Measurements from ENCODE around the gene MMP27.

Gene MMP27

DNA sequence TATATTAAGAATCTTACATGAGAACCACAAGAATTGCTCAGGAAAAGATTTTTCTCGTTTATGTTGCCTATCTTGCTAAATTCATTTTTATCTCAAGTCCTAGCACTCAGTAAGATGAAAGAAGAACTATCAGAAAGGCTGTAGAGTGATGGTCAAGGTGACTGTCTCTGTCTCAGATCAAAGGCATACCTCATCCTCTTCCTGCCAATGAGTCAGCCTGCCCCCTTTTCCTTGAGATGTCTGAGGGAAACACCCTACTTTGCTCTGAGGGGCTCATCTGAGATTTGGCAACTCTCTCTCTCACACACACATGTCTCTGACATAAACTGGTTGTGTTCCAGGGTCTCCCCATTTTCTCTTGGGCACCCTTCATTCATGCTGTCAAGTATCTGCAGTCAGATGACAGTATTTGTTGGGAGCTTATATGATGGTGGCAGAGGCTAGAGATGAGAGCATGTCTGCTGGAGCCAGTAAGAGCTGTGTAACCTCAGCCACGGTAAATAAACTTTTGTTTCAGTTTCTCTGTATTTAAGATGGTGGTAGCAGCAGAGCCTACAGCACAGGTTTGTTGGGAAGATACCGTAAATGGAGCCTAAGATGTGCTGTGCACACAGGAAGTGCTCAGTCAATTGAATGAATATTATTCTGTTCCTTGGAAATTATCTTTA is 1.6 kb downstream of the MMP27 start:
- no peak for DNase-seq (ENCODE audit: low read depth)

DNA sequence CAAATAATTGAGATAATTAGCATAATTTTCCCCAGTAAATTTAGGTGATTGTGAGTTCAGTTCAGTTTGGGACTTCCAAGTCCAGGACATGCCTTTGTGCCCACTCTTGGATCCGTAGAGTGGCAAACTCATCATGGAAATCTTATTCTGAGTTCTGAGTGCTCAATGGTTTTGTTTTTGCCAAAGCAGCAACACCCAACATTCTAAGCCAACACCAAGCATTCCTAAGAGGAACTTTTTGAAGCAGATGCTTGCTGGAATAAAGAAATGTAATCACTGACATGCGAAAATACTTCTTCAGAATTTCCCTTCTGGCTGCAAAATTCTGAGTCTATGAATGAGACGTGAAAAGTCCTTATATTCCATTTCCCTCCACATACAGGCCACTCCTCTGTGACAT is 10.4 kb downstream of the MMP27 start:
- DNase-seq (ENCODE audit: low read depth), result no peak

GRCh38 chr11:102685754-102686153 is 19.8 kb downstream of the MMP27 start:
- DNase-seq (ENCODE audit: low read depth), result no peak

DNA sequence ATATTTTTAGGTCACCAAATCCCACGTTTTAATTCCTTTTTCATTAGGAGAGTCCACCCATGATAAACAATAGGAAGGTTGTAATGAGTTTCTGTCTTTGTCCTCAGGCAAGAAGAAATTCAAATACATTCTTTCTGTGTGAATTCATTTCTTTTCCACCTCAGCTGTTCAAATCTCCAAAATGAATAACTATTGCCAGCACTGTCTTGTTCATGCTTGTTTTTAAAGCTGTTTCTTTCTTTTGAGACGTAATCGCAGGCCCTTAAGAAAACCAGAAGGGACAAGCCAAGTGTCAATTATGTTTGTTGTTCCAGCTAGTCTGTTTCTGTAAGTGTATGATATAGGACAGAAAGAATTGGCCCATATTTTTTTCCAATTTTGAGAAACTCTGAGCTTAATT is 20.2 kb downstream of the MMP27 start:
- no peak for DNase-seq (ENCODE audit: low read depth)

DNA sequence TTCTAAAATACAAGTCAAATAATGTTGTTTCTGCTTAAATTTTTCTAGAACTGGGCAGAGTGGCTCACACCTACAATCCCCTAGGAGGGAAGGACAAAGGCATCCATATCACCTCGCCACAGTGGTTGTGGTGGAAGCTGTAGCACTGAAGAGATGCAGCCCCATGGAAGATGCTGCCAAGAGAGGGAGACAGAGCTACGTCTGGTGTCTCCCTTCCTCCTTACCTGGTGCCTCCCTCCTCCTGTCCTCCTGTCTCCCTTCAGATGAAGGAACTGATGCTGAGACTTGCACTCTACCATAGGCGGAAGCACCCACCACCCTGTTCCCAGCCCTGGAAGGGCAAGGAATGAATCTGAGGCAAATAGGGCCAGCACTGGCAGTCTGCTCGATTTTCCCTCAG is 22.3 kb downstream of the MMP27 start:
- DNase-seq (ENCODE audit: low read depth), result no peak

DNA sequence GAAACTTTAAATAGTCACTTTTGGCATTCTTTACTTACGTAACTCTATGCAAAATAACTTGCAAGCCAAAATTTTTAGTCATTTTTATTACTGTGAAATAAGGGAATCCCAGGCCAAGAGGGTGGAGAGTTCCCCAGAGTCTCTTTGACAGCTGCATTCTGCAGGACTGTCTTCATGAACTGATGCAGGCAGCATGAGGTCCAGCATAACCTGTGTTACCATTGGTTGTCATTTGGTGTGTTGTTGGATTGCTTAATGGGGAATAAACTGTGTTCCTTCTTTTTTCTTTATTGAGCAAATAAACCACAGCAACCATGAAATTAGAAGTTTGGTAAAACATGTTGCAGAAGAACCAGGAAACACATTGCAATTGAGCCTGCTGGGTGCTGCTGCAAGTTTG is 24.6 kb downstream of the MMP27 start:
- no peak for DNase-seq (ENCODE audit: low read depth)

DNA sequence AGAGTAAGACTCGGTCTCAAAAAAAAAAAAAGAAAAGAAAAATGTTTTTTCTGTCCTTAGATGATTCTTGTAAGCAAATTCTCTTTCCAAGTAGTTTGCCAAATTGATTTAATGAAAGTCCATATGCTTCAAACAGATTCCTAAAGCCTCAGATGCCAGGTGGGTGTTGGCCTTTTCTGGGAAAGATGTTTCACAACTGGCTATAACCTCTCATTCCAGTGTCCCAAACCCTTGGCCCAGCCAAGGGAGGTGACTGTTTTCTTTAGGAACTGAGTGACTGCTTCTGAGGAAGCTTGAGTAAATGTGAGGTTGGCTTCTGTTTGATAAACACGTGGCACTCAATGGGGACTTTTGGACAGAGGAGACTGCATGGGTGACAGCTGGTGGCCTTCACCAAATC is 27.5 kb downstream of the MMP27 start:
- DNase-seq (ENCODE audit: low read depth), result no peak

GRCh38 chr11:102676084-102676483 is 29.5 kb downstream of the MMP27 start:
- DNase-seq (ENCODE audit: low read depth), result no peak

GRCh38 chr11:102669664-102670063 is 35.9 kb downstream of the MMP27 start:
- DNase-seq (ENCODE audit: low read depth), result no peak

- DNase-seq (ENCODE audit: low read depth), result no peak
These were observed 39.1 kb downstream of the MMP27 start for GRCh38 chr11:102666331-102666957.

GRCh38 chr11:102664001-102664752 is 41.4 kb downstream of the MMP27 start:
- no peak for DNase-seq (ENCODE audit: low read depth)

- no peak for DNase-seq (ENCODE audit: low read depth)
These were observed 43.0 kb downstream of the MMP27 start for GRCh38 chr11:102662607-102663006.

GRCh38 chr11:102661040-102661439 is 44.5 kb downstream of the MMP27 start:
- DNase-seq (ENCODE audit: low read depth), result no peak

DNA sequence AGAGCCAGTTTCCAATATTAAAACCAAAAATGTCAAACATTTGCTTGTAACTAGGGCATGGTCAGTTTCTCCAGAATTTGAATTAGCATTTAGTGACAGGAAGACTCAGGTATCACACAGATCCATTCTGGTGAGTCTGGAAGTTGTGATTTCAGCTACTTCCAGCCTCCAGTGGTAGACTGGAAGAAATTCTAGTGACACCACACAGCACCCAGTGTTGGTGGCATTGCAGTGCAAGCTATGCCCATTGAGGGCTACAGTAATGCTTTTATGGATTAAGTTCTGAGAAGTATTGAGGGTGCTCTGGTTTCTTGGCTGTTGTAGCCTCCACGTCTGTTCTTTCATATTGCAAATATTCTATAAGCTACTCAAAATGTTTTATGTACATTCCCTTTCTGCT is 49.0 kb downstream of the MMP27 start:
- no peak for DNase-seq (ENCODE audit: low read depth)

GRCh38 chr11:102655547-102655946 is 50.0 kb downstream of the MMP27 start:
- DNase-seq (ENCODE audit: low read depth), result no peak

DNA sequence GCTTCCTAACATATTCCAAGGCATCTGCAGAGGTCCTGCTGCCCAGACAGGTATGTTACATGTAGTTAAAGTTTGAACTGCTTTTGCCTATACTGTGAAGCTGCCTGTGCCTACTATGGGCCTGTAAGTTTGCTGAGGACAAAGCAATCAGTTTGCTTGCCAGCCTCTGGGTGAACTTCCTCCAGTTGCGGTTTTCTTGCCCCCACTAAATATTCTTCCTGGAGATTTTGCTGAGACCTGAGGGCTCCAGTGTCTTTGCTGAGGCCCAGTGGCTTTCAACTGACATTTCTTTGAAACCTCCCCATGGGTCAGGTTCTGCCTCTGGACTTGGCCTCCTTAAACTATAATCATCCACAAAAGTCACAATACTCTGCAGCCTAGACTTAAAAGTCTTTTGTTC is 50.8 kb downstream of the MMP27 start:
- no peak for DNase-seq (ENCODE audit: low read depth)

GRCh38 chr11:102653744-102654291 is 51.8 kb downstream of the MMP27 start:
- DNase-seq (ENCODE audit: low read depth), result no peak

DNA sequence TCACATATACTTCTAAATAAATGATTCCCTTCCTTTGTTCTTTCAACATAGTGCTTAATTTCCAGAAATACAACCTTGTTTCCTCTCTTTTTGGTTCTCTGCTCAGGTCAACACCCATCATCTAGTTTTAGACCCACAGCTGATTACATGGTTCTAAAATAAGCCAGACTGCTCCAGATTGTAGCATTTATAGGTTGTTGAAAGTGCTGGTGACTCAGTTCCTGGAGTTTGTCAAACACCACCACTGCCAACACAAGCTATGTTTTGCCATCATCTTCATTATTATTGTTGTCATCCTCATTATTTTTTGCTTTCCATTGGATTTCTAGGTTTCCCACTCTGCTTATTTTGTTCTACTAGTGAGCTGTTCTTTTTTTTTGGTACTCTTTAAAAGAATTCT is 58.1 kb downstream of the MMP27 start:
- no peak for DNase-seq (ENCODE audit: low read depth)

- no peak for DNase-seq (ENCODE audit: low read depth)
These were observed 61.6 kb downstream of the MMP27 start for GRCh38 chr11:102643941-102644340.
